GM21723 (cell line): ENCODE measurements around the gene FUT2.
A peak's percentile ranks its signal among the peaks of the same experiment; 100 is the strongest.
"Not testable (repeated sequence)": the region's sequence is repeated elsewhere in the genome, so short reads cannot be mapped to it uniquely, and the experiment has no call there.

Experiments used
- ATAC-seq: cut with Tn5 transposase; IDR thresholded peaks from one replicate; pipeline ENCODE4 v1.9.1; 2021; ENCODE audit warnings: mild to moderate bottlenecking, moderate library complexity; ENCODE audit not compliant: unreplicated experiment

Gene FUT2

GRCh38 chr19:48698046-48698445 is 2.3 kb downstream of the FUT2 start:
- no peak for ATAC-seq

- no peak for ATAC-seq
Observed at GRCh38 chr19:48702701-48703100, 6.9 kb downstream of the FUT2 start.

GRCh38 chr19:48703316-48703715 is 7.5 kb downstream of the FUT2 start:
- no peak for ATAC-seq

- no peak for ATAC-seq
Observed at GRCh38 chr19:48705431-48705830, 9.7 kb downstream of the FUT2 start.

GRCh38 chr19:48708471-48708870 is 12.7 kb downstream of the FUT2 start:
- no peak for ATAC-seq

GRCh38 chr19:48711106-48711662 is 15.4 kb downstream of the FUT2 start:
- no peak for ATAC-seq

- no peak for ATAC-seq
Observed at GRCh38 chr19:48713041-48713863, 17.5 kb downstream of the FUT2 start.

- ATAC-seq: peak; percentile 85
Observed at GRCh38 chr19:48713864-48714755, 18.3 kb downstream of the FUT2 start.

- ATAC-seq: no peak
Observed at GRCh38 chr19:48714759-48715675, 19.2 kb downstream of the FUT2 start.

GRCh38 chr19:48715681-48716171 is 20.0 kb downstream of the FUT2 start:
- no peak for ATAC-seq

- no peak for ATAC-seq
Observed at GRCh38 chr19:48716562-48717291, 21.0 kb downstream of the FUT2 start.

- not testable (repeated sequence) for ATAC-seq
Observed at GRCh38 chr19:48718106-48718505, 22.3 kb downstream of the FUT2 start.

- ATAC-seq: no peak
Observed at GRCh38 chr19:48718711-48719231, 23.0 kb downstream of the FUT2 start.

GRCh38 chr19:48719263-48720171 is 23.7 kb downstream of the FUT2 start, which contains the start of gene MAMSTR:
Gene MAMSTR (minus strand): TSS chr19:48719725. CDS start chr19:48719031, 694 bp downstream.
- no peak for ATAC-seq

GRCh38 chr19:48720251-48720612 is 24.5 kb downstream of the FUT2 start:
- no peak for ATAC-seq

- peak; percentile 73 for ATAC-seq
Observed at GRCh38 chr19:48720613-48721296, 25.0 kb downstream of the FUT2 start.

- no peak for ATAC-seq
Observed at GRCh38 chr19:48722196-48722708, 26.5 kb downstream of the FUT2 start.
